DMS114 treated with DMSO at 0.1 percent for 48 hours (cell line): ENCODE data around the gene PNRC2.
"Not testable (repeated sequence)": the region's sequence is repeated elsewhere in the genome, so short reads cannot be mapped to it uniquely, and the experiment has no call there.

ENCODE experiments used
- DNase-seq: peaks from one replicate; lab custom pipeline; 2025; ENCODE audit not compliant: unreplicated experiment; lab: John Stamatoyannopoulos, UW

Gene PNRC2

GRCh38 chr1:23947366-23947765 lies 12.3 kb upstream of the PNRC2 start:
- DNase-seq = no peak

- no peak for DNase-seq
Measured at GRCh38 chr1:23953020-23953419, 6.6 kb upstream of the PNRC2 start.

GRCh38 chr1:23957096-23957495 lies 2.5 kb upstream of the PNRC2 start:
- DNase-seq = no peak

- not testable (repeated sequence) for DNase-seq
Measured at GRCh38 chr1:23958040-23958809, 1.4 kb upstream of the PNRC2 start.

GRCh38 chr1:23958810-23959460 lies 693 bp upstream of the PNRC2 start:
- peak; percentile 86 for DNase-seq

GRCh38 chr1:23960291-23961020 lies 828 bp downstream of the PNRC2 start:
- no peak for DNase-seq

GRCh38 chr1:23963617-23964234 lies 4.1 kb downstream of the PNRC2 start:
- no peak for DNase-seq

- DNase-seq = no peak
Measured at GRCh38 chr1:23964235-23964668, 4.6 kb downstream of the PNRC2 start.

GRCh38 chr1:23964790-23965740 lies 5.4 kb downstream of the PNRC2 start:
- DNase-seq = no peak

- no peak for DNase-seq
Measured at GRCh38 chr1:23966973-23967493, 7.4 kb downstream of the PNRC2 start.

GRCh38 chr1:23967871-23968270 lies 8.2 kb downstream of the PNRC2 start:
- no peak for DNase-seq

GRCh38 chr1:23977187-23977853 lies 17.7 kb downstream of the PNRC2 start:
- DNase-seq = no peak

- no peak for DNase-seq
Measured at GRCh38 chr1:23977854-23978191, 18.2 kb downstream of the PNRC2 start.

- no peak for DNase-seq
Measured at GRCh38 chr1:23978805-23979204, 19.2 kb downstream of the PNRC2 start.

- DNase-seq = no peak
Measured at GRCh38 chr1:23979387-23979880, 19.8 kb downstream of the PNRC2 start.

- DNase-seq = peak; percentile 95
Measured at GRCh38 chr1:23979881-23980727, 20.5 kb downstream of the PNRC2 start, which contains the start of gene SRSF10. Gene SRSF10 (minus strand): TSS chr1:23980327. CDS start chr1:23980255, 72 bp downstream.

GRCh38 chr1:23980728-23981070 lies 21.1 kb downstream of the PNRC2 start:
- no peak for DNase-seq

GRCh38 chr1:23984417-23985186 lies 25.0 kb downstream of the PNRC2 start:
- no peak for DNase-seq
